ENCODE measurements around the gene NTSR2.

NTSR2 gene

GRCh38 chr2:11622611-11623010 is 47.4 kb downstream of the NTSR2 start:
- no peak overlapping the region for H3K27ac ChIP-seq
- no peak for TF ChIP-seq CTCF (IDR thresholded peaks at IDR 0.05)
- no peak for TF ChIP-seq ZFX (IDR thresholded peaks at IDR 0.05; ENCODE audit: borderline replicate concordance)

- no peak overlapping the region for H3K27ac ChIP-seq
These were observed 48.6 kb downstream of the NTSR2 start for GRCh38 chr2:11621410-11621809.

GRCh38 chr2:11618708-11619062 is 51.3 kb downstream of the NTSR2 start:
- H3K27ac ChIP-seq, result no peak overlapping the region
- no peak for TF ChIP-seq ZFX (IDR thresholded peaks at IDR 0.05; ENCODE audit: borderline replicate concordance)
- no peak for TF ChIP-seq CTCF (IDR thresholded peaks at IDR 0.05)

More at GRCh38 chr2:11621410-11621809, 48.6 kb downstream of the NTSR2 start:
- TF ChIP-seq CTCF (IDR thresholded peaks at IDR 0.05), result no peak
- no peak for TF ChIP-seq ZFX (IDR thresholded peaks at IDR 0.05; ENCODE audit: borderline replicate concordance)

GRCh38 chr2:11617984-11618707 is 51.8 kb downstream of the NTSR2 start:
- TF ChIP-seq CTCF (IDR thresholded peaks at IDR 0.05) (no peak), ZFX (IDR thresholded peaks at IDR 0.05; ENCODE audit: borderline replicate concordance) (no peak)
- no peak overlapping the region for H3K27ac ChIP-seq

GRCh38 chr2:11617527-11617926 is 52.5 kb downstream of the NTSR2 start:
- TF ChIP-seq ZFX (IDR thresholded peaks at IDR 0.05; ENCODE audit: borderline replicate concordance) (no peak), CTCF (IDR thresholded peaks at IDR 0.05) (no peak)
- no peak overlapping the region for H3K27ac ChIP-seq

GRCh38 chr2:11616851-11617415 is 53.1 kb downstream of the NTSR2 start:
- no peak overlapping the region for H3K27ac ChIP-seq
- TF ChIP-seq ZFX (IDR thresholded peaks at IDR 0.05; ENCODE audit: borderline replicate concordance), result no peak
- no peak for TF ChIP-seq CTCF (IDR thresholded peaks at IDR 0.05)

DNA sequence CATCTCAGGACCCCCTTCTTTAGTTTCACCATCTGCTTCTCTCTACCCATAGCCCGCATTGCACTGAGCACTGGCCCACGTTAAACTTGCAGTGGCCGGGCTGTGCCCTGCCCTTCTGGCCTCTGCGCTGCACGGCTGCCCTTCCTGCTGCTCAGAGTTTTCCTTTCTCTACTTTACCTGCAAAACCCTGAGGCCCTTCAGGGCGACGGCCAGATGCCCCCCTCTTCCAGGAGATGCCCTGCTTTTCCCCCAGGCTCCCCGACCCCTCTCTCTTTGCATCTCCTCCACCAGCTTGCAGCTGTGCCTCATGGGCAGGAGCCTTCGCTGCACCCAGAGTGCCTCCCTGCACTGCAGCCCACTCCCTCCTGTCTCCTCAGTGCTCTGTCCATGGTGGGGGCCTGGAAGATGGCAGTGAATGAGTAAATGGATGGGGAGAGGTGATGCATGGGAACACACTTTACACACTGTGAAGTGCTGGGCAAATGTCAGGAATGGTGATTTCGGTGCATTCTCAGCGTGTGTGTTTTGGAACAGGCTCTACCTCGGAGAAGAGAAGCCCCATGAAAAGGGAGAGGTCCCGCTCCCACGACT is 53.8 kb downstream of the NTSR2 start:
- no peak for TF ChIP-seq CTCF (IDR thresholded peaks at IDR 0.05)
- no peak for TF ChIP-seq ZFX (IDR thresholded peaks at IDR 0.05; ENCODE audit: borderline replicate concordance)

More for the DNA sequence above, 53.8 kb downstream of the NTSR2 start:
- H3K27ac ChIP-seq, result no peak overlapping the region

Measured in 22Rv1 (cell line).